ENCODE results near the gene POFUT1. TPM values are rescaled to one million over a fixed set of nuclear protein-coding genes. Genes with fewer than 3 reads are reported as not detected.

POFUT1 gene
- total and polyA plus RNA-seq, 2 experiments from 2014 or later = 9.3 to 34.0 TPM

GRCh38 chr20:32181606-32182005, 26.1 kb upstream of the POFUT1 start (continued):
- TF ChIP-seq REST (IDR thresholded peaks at IDR 0.05; ENCODE audit: unreplicated experiment) = no peak
- TF ChIP-seq CREB1 (CRISPR knock-in tag; IDR thresholded peaks at IDR 0.05; ENCODE audit: low read depth) = no peak
- TF ChIP-seq JUNB (IDR thresholded peaks at IDR 0.05; ENCODE audit: unreplicated experiment) = no peak
- TF ChIP-seq EZH2 (IDR thresholded peaks at IDR 0.05; ENCODE audit: low read depth, unreplicated experiment) = no peak
- TF ChIP-seq, protein P1, sequence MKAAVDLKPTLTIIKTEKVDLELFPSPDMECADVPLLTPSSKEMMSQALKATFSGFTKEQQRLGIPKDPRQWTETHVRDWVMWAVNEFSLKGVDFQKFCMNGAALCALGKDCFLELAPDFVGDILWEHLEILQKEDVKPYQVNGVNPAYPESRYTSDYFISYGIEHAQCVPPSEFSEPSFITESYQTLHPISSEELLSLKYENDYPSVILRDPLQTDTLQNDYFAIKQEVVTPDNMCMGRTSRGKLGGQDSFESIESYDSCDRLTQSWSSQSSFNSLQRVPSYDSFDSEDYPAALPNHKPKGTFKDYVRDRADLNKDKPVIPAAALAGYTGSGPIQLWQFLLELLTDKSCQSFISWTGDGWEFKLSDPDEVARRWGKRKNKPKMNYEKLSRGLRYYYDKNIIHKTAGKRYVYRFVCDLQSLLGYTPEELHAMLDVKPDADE (IDR thresholded peaks at IDR 0.05) = no peak
- no peak for TF ChIP-seq ZNF331 (CRISPR knock-in tag; IDR thresholded peaks at IDR 0.05; ENCODE audit: low read depth)

DNA sequence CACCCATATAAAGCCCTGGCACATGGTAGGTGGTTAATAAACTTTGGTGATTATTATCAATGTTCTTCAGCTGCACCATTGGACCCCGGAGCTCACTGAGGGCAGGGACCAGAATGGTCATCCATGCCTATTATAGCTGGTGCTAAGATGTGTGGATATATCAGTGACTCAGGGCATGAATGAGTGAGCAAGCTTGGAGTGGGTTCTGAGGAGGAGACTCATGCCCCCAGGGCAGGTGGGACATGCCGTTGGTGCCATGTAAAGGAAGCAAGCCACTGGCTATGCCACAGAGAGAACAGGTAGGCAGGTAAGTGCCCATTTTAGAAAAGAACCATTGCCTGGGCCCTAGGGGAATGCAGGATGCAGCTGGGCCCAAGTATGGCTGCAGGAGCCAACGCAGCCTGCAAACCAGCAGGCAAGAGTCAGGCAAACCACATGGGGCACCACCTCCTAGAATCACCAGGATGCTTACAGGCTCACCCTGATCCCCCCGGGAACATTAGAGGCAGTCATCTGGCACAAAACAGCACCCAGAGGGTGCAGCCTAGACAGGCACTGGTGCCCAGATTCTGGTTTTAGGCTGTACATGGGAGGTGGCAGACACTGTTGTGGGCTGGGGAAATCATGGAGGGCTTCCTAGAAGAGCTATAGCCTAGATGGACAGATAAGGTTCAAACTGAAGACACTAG, 23.6 kb upstream of the POFUT1 start:
- H3K27me3 Mint-ChIP-seq (ENCODE audit: insufficient read depth, low read depth, poor library complexity) = peaks cover 6% of the 10 kb centered on the region
- H3K36me3 Mint-ChIP-seq (ENCODE audit: low read depth) = peaks cover 5% of the 10 kb centered on the region; the same call in 2 of the 3 replicates
- H3K4me3 Mint-ChIP-seq = no peak overlapping the region
- peaks cover 3% of the 10 kb centered on the region for H3K4me1 Mint-ChIP-seq
- Histone ChIP-seq H3K4me3 (no peak overlapping the region), H3F3A (replicated peaks; ENCODE audit: low read depth) (peaks cover 13% of the 10 kb centered on the region; the same call in 1 of the 2 replicates), H3K27ac (ENCODE audit: low read depth) (no peak overlapping the region), H3K4me2 (no peak overlapping the region), H3K79me2 (replicated peaks; ENCODE audit: insufficient read depth) (peaks cover 6% of the 10 kb centered on the region), H2AFZ (no peak overlapping the region), H3K36me3 (ENCODE audit: insufficient read depth) (no peaks in the 10 kb centered on the region), H4K20me1 (replicated peaks; ENCODE audit: insufficient read depth) (peaks cover 4% of the 10 kb centered on the region; the same call in 1 of the 2 replicates), H3K27me3 (ENCODE audit: insufficient read depth) (no peaks in the 10 kb centered on the region), H3K4me1 (ENCODE audit: insufficient read depth) (peaks cover 2% of the 10 kb centered on the region), H3K9me2 (ENCODE audit: insufficient read depth) (peaks cover 4% of the 10 kb centered on the region; the same call in 1 of the 2 replicates)
- H3K27ac Mint-ChIP-seq = no peak overlapping the region
- TF ChIP-seq, protein P1 (IDR thresholded peaks at IDR 0.05) = no peak
- TF ChIP-seq ZNF462 (CRISPR knock-in tag; IDR thresholded peaks at IDR 0.05) (no peak), ZNF114 (CRISPR knock-in tag; IDR thresholded peaks at IDR 0.05) (no peak), STAT1 (IDR thresholded peaks at IDR 0.05; ENCODE audit: unreplicated experiment) (no peak)
- ATAC-seq = no peak
- no peak for DNase-seq (ENCODE audit: low spot score)
- H3K9me3 Mint-ChIP-seq = no peaks in the 10 kb centered on the region; the same call in 2 of the 3 replicates

All from GM23338 (cell line).